Adrenal gland (tissue), 12 donors: Measurements from ENCODE around the gene SLC25A1. TPM values are rescaled to one million over a fixed set of nuclear protein-coding genes. Genes with fewer than 3 reads are reported as not detected.

Source experiments
- DNase-seq, 7 donors: peaks; one replicate each; pipeline ENCODE4 v3.0.0-alpha.2; 2019 to 2020
- H3K27ac ChIP-seq, 5 donors: fragments of 200-600 bp; sonication (generic) in 4 of 5; 1 replicate in 3 of 5; 2 replicates in 2 of 5; pipeline versions ENCODE4 v1.5.1 to v1.8.0; 2016 to 2020; ENCODE audit warnings: mild to moderate bottlenecking in 1 of 5
- H3K27me3 ChIP-seq: fragments of 200-600 bp; 2 replicates; pipeline ENCODE4 v1.8.0; 2021
- H3K36me3 ChIP-seq, 2 donors: fragments of 200-600 bp; replicated peaks in 1 of 2; 1 replicate in 1 of 2; 2 replicates in 1 of 2; pipeline versions ENCODE4 v1.5.1 to v1.8.0; 2018 to 2022
- H3K4me1 ChIP-seq, 2 donors: fragments of 200-600 bp; replicated peaks in 1 of 2; 1 replicate in 1 of 2; 2 replicates in 1 of 2; pipeline versions ENCODE4 v1.5.1 to v1.8.0; 2018 to 2021
- H3K4me3 ChIP-seq, 4 donors: fragments of 200-600 bp; sonication (generic) in 3 of 4; one replicate each; pipeline ENCODE4 v1.5.1; 2016 to 2018
- H3K9me3 ChIP-seq, 3 donors: fragments of 200-600 bp; sonication (generic) in 1 of 3; replicated peaks in 1 of 3; 1 replicate in 2 of 3; 2 replicates in 1 of 3; pipeline versions ENCODE4 v1.5.1 to v1.8.0; 2016 to 2021
- CTCF ChIP-seq, 6 experiments: fragments of 450-650 bp in 4 of 6; fragments of 200-600 bp in 2 of 6; sonication (generic) in 1 of 6; IDR thresholded peaks; 1 replicate in 5 of 6; 2 replicates in 1 of 6; pipeline versions ENCODE4 v1.5.1 to v1.8.0; 2016 to 2021; ENCODE audit warnings: antibody characterized with exemption in 6 of 6, mild to moderate bottlenecking in 2 of 6, moderate library complexity in 1 of 6
- POLR2A ChIP-seq, 2 donors: fragments of 450-650 bp; IDR thresholded peaks; one replicate each; pipeline ENCODE4 v1.6.1; 2017; ENCODE audit warnings: antibody characterized with exemption in 2 of 2, mild to moderate bottlenecking in 2 of 2, moderate library complexity in 1 of 2
- WGBS, 4 donors: extraction: QIAGEN DNeasy Blood & Tissue Kit in 2 of 4; methylation state at CpG; one replicate each; pipeline versions ENCODE4 v1.1.5 to v1.1.7; 2013 to 2017; 5-methylcytosine and 5-hydroxymethylcytosine counted together
- intact Hi-C, 2 donors: fragments of 100-400 bp; cut with DNase I; formaldehyde crosslinking; loops; one replicate each; pipeline versions ENCODE4 v1.14.1 to v1.15.0; 2022 to 2023
- polyA plus RNA-seq, 3 donors: library from polyadenylated mRNA; stranded (reverse); fragments of 200-250 nt in 2 of 3; fragments of 350-450 nt in 1 of 3; fragmentation: Illumina TruSeq in 1 of 3; extraction: RNeasy Lipid Tissue Mini Kit (QIAGEN cat#74804) in 1 of 3; gene quantifications; one replicate each; pipeline ENCODE4 v1.2.3, GENCODE V29; 2013 to 2014
- total RNA-seq, 9 donors: library from RNA; depleted of rRNA in 4 of 9; stranded (reverse); fragments of >200 nt in 4 of 9; fragments of 120-200 nt in 1 of 9; fragmentation: NEBNext Ultra II Directional in 1 of 9; extraction: Animal tissue kit (Norgen Biotek cat#: 25700) in 1 of 9; gene quantifications; one replicate each; pipeline versions ENCODE4 v1.1.0 to v1.2.4, GENCODE V29; 2013 to 2023
- donor health status: healthy with polysubstance abuse.
- donor health status: Bipolar disorder and iron deficiency.
- donor health status: DM: yes; HTN: yes; CAD: no.
- donor health status: DM: no; HTN: no; CAD: no.
- donor health status: DM: no; HTN: no; CAD: no.
- donor health status: DM: yes; HTN: yes; CAD: no.

SLC25A1 gene
- total and polyA plus RNA-seq, 12 donors: 59.2 to 170 (median 123) TPM

GRCh38 chr22:19213001-19213400, 34.5 kb upstream of the SLC25A1 start:
- H3K36me3 ChIP-seq: peaks cover 0 to 28% of the 10 kb centered on the region in 2 donors
- peaks cover 0 to under 1% of the 10 kb centered on the region in 2 donors for H3K4me1 ChIP-seq
- no peak for TF ChIP-seq POLR2A (IDR thresholded peaks at IDR 0.05)
- TF ChIP-seq CTCF (IDR thresholded peaks at IDR 0.05): no peak
- no peaks in the 10 kb centered on the region for H3K27me3 ChIP-seq
- 70 to 93% (median 91%) methylated on average over 1 of the region's 1 CpG for WGBS, 4 donors
- H3K9me3 ChIP-seq: no peaks in the 10 kb centered on the region
- intact Hi-C loops: no loop called here
- H3K27ac ChIP-seq: no peak overlapping the region
- DNase-seq: no peak
- no peak overlapping the region for H3K4me3 ChIP-seq

- WGBS, 4 donors: 92 to 100% (median 98%) methylated on average over 1 of the region's 1 CpG
- Histone ChIP-seq H3K27me3 (no peaks in the 10 kb centered on the region), H3K4me3 (no peak overlapping the region), H3K9me3 (no peaks in the 10 kb centered on the region), H3K4me1 (no peaks in the 10 kb centered on the region), H3K27ac (no peak overlapping the region), H3K36me3 (peaks cover 0 to 31% of the 10 kb centered on the region in 2 donors)
- TF ChIP-seq POLR2A (IDR thresholded peaks at IDR 0.05) (no peak), CTCF (IDR thresholded peaks at IDR 0.05) (no peak)
- intact Hi-C loops: no loop called here
- DNase-seq: no peak
Measured at GRCh38 chr22:19212302-19212870, 33.9 kb upstream of the SLC25A1 start.

GRCh38 chr22:19210188-19210587, 31.7 kb upstream of the SLC25A1 start:
- H3K27me3 ChIP-seq: no peaks in the 10 kb centered on the region
- H3K9me3 ChIP-seq: no peaks in the 10 kb centered on the region
- intact Hi-C loops: no loop called here
- H3K4me1 ChIP-seq: no peaks in the 10 kb centered on the region
- H3K4me3 ChIP-seq: no peak overlapping the region
- H3K36me3 ChIP-seq: peaks cover 0 to 22% of the 10 kb centered on the region in 2 donors
- TF ChIP-seq CTCF (IDR thresholded peaks at IDR 0.05) (no peak), POLR2A (IDR thresholded peaks at IDR 0.05) (no peak)
- 85 to 96% (median 95%) methylated on average over 14 of the region's 14 CpGs for WGBS, 4 donors
- H3K27ac ChIP-seq: no peak overlapping the region
- DNase-seq: no peak

GRCh38 chr22:19208287-19208847, 29.8 kb upstream of the SLC25A1 start:
- no peak for TF ChIP-seq POLR2A (IDR thresholded peaks at IDR 0.05)
- no peak for TF ChIP-seq CTCF (IDR thresholded peaks at IDR 0.05)
- Histone ChIP-seq H3K27ac (no peak overlapping the region), H3K27me3 (no peaks in the 10 kb centered on the region), H3K4me3 (no peak overlapping the region), H3K4me1 (no peaks in the 10 kb centered on the region), H3K9me3 (no peaks in the 10 kb centered on the region), H3K36me3 (peaks cover 0 to 21% of the 10 kb centered on the region in 2 donors)
- intact Hi-C loops: no loop called here
- no peak for DNase-seq
- WGBS, 4 donors: 78 to 87% (median 85%) methylated on average over 2 to 4 of the region's 4 CpGs
